ENCODE data around the gene CYLD.

Gene CYLD

GRCh38 chr16:50752471-50753235 is 10.8 kb downstream of the CYLD start:
- TF ChIP-seq ZNF16 (tag by site-specific recombination; IDR thresholded peaks at IDR 0.05; ENCODE audit: low read depth) (no peak), ZNF624 (tag by site-specific recombination; IDR thresholded peaks at IDR 0.05) (no peak), ZNF221 (tag by site-specific recombination; IDR thresholded peaks at IDR 0.05; ENCODE audit: borderline replicate concordance) (no peak), OVOL3 (tag by site-specific recombination; IDR thresholded peaks at IDR 0.05) (no peak), ZNF707 (tag by site-specific recombination; IDR thresholded peaks at IDR 0.05) (no peak), ZNF324 (tag by site-specific recombination; IDR thresholded peaks at IDR 0.05) (no peak), TRIM28 (IDR thresholded peaks at IDR 0.05; ENCODE audit: borderline replicate concordance, low read length) (no peak), ZSCAN16 (tag by site-specific recombination; IDR thresholded peaks at IDR 0.05) (no peak), ZNF335 (tag by site-specific recombination; conservative IDR thresholded peaks at IDR 0.05) (no peak), ZNF660 (tag by site-specific recombination; IDR thresholded peaks at IDR 0.05) (no peak), ZXDB (tag by site-specific recombination; IDR thresholded peaks at IDR 0.05) (no peak), FEZF1 (tag by site-specific recombination; IDR thresholded peaks at IDR 0.05) (no peak), ZNF394 (tag by site-specific recombination; IDR thresholded peaks at IDR 0.05; ENCODE audit: borderline replicate concordance) (no peak), ZNF544 (tag by site-specific recombination; IDR thresholded peaks at IDR 0.05) (no peak), ZNF132 (tag by site-specific recombination; IDR thresholded peaks at IDR 0.05; ENCODE audit: borderline replicate concordance) (no peak), ZNF280D (tag by site-specific recombination; IDR thresholded peaks at IDR 0.05) (no peak)
- Histone ChIP-seq H3K27ac (ENCODE audit: extremely low read depth, low read depth, low read length) (no peak overlapping the region), H3K4me1 (ENCODE audit: control insufficient read depth, insufficient read depth, low read length) (0 out of 2 replicates have a peak, but pooled peaks cover 2% of the 10 kb centered on the region), H3K36me3 (ENCODE audit: control insufficient read depth in 2 of 2, insufficient read depth in 1 of 2, low read length in 2 of 2) (peaks cover 17 to 48% of the 10 kb centered on the region in 2 experiments), H3K9me3 (ENCODE audit: control insufficient read depth, insufficient read depth, low read depth, low read length) (no peaks in the 10 kb centered on the region), H3K4me3 (ENCODE audit: low read depth, low read length) (no peak overlapping the region)
- ChIA-PET CTCF (interaction anchor here (1.5 kb wide), 1 partner anchor 54 kb away, joined by 4 read pairs; no protein-coding TSS in a partner anchor), POLR2A (interaction anchor here (1.2 kb wide), 1 partner anchor 11 kb away, joined by 5 read pairs; the partner anchor contains the start of gene CYLD)

- POLR2A ChIA-PET: no interaction called here
- CTCF ChIA-PET: interaction anchor here (0.6 to 1.8 kb wide), 5 partner anchors 10 to 85 kb away, joined by 3 to 9 read pairs (median 5); no protein-coding TSS in a partner anchor
- H3K36me3 ChIP-seq (ENCODE audit: control insufficient read depth in 2 of 2, insufficient read depth in 1 of 2, low read length in 2 of 2): peaks cover 17 to 39% of the 10 kb centered on the region in 2 experiments
- TF ChIP-seq ZNF660 (tag by site-specific recombination; IDR thresholded peaks at IDR 0.05): no peak
- TF ChIP-seq ZNF768 (tag by site-specific recombination; IDR thresholded peaks at IDR 0.05): no peak
- TF ChIP-seq ZXDB (tag by site-specific recombination; IDR thresholded peaks at IDR 0.05): no peak
- TF ChIP-seq ZNF48 (tag by site-specific recombination; IDR thresholded peaks at IDR 0.05): no peak
- TF ChIP-seq ZNF211 (tag by site-specific recombination; IDR thresholded peaks at IDR 0.05; ENCODE audit: low read depth): no peak
- no peak for TF ChIP-seq PRDM2 (tag by site-specific recombination; IDR thresholded peaks at IDR 0.05; ENCODE audit: borderline replicate concordance)
- TF ChIP-seq ZNF658 (tag by site-specific recombination; IDR thresholded peaks at IDR 0.05): no peak
- no peak for TF ChIP-seq ZBTB21 (tag by site-specific recombination; IDR thresholded peaks at IDR 0.05)
- TF ChIP-seq REST (tag by site-specific recombination; IDR thresholded peaks at IDR 0.05): no peak
Observed at GRCh38 chr16:50756473-50756872, 14.6 kb downstream of the CYLD start.

More at GRCh38 chr16:50756473-50756872, 14.6 kb downstream of the CYLD start:
- Histone ChIP-seq H3K4me3 (ENCODE audit: low read depth, low read length) (no peak overlapping the region), H3K9me3 (ENCODE audit: control insufficient read depth, insufficient read depth, low read depth, low read length) (no peaks in the 10 kb centered on the region), H3K4me1 (ENCODE audit: control insufficient read depth, insufficient read depth, low read length) (no peaks in the 10 kb centered on the region), H3K27ac (ENCODE audit: extremely low read depth, low read depth, low read length) (no peak overlapping the region)

Data from HEK293 (cell line).